ENCODE data around the gene CEP128.

DNA sequence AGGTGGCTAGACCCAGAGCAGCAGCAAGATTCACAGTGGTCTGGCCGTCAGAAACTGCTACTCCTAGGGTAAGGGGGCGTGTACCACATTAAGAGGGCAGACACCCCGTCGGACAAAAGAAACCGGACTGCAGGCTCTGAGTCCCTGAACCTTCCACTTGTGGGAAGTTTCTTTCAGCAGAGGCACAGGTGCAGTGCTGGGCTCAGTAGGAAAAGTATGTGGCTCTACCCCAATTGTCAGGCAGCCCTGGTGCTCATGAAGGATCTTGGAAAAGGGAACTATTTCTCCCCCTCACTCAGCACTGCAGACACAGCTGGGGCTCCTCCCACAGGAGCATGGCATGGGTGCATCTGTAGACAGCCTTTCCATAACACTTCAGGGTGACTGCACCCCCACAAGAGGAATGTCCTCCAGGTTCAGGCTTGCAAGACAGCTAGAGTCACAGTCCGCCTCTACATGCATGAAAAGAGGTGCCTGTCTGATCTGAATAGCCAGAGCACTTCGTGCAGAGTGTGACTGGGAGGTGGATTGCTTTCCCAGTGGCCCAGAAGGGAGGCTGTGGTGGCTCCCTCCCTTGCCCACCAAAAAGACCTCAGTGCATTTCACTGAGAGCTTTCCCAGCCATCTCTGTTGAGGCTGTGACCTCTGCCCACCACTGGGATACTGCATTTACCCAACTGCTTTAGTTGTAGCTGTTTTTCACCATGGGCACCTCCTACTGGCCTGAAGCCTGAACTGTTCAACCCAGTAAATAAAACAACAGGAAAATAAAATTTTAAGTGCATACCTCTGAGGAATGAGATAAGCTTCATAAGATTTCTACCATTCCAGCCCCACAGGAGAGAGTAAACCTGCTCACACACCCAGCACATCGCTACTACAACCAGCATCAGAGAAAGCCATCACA lies 14.2 kb downstream of the CEP128 start:
- TF ChIP-seq POLR2A (IDR thresholded peaks at IDR 0.05) (no peak), CTCF (IDR thresholded peaks at IDR 0.05) (no peak), POLR2AphosphoS5 (IDR thresholded peaks at IDR 0.05) (no peak)

Data from stomach (tissue), 4 donors.